Measurements from ENCODE around the gene SMG6. TPM values are rescaled to one million over a fixed set of nuclear protein-coding genes. Genes with fewer than 3 reads are reported as not detected.

The SMG6 gene
- total RNA-seq, 2 donors from 2014 or later: 33.2 to 82.9 TPM

DNA sequence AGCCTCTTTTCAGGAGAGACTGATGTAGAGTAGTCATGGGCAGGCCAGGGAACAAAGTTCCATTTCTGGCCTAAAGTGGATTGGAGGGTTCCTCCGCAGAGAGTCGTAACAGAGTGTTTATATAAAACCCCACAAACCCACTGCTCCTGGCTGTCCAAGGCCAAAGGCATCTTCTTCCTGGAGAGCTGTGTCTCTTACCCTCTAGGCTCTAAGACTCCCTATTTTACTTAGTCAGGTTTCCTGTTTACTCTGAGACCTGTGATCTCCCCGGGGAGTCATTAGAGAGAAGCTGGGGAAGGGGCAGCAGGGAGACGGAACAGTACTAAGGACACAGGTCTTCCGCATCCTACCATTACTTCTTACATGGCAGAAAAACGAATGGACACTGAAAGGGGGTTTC is 179.2 kb downstream of the SMG6 start:
- H3K27me3 ChIP-seq (replicated peaks; ENCODE audit: insufficient read depth): no peaks in the 10 kb centered on the region
- TF ChIP-seq, protein P1, sequence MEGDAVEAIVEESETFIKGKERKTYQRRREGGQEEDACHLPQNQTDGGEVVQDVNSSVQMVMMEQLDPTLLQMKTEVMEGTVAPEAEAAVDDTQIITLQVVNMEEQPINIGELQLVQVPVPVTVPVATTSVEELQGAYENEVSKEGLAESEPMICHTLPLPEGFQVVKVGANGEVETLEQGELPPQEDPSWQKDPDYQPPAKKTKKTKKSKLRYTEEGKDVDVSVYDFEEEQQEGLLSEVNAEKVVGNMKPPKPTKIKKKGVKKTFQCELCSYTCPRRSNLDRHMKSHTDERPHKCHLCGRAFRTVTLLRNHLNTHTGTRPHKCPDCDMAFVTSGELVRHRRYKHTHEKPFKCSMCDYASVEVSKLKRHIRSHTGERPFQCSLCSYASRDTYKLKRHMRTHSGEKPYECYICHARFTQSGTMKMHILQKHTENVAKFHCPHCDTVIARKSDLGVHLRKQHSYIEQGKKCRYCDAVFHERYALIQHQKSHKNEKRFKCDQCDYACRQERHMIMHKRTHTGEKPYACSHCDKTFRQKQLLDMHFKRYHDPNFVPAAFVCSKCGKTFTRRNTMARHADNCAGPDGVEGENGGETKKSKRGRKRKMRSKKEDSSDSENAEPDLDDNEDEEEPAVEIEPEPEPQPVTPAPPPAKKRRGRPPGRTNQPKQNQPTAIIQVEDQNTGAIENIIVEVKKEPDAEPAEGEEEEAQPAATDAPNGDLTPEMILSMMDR (IDR thresholded peaks at IDR 0.05): no peak
- ATAC-seq (ENCODE audit: insufficient number of reproducible peaks, low FRiP score, low read depth): no peak
- no peaks in the 10 kb centered on the region for H3K36me3 ChIP-seq
- peak overlapping the region in 1 of 2 donors; percentile 45 for H3K27ac ChIP-seq
- no peak overlapping the region for H3K4me3 ChIP-seq
- peaks cover 18 to 25% of the 10 kb centered on the region in 2 donors for H3K4me1 ChIP-seq (ENCODE audit: control insufficient read depth in 1 of 2, low read depth in 2 of 2)
- H3K9me3 ChIP-seq: no peaks in the 10 kb centered on the region
- DNase-seq (ENCODE audit: low spot score): no peak

DNA sequence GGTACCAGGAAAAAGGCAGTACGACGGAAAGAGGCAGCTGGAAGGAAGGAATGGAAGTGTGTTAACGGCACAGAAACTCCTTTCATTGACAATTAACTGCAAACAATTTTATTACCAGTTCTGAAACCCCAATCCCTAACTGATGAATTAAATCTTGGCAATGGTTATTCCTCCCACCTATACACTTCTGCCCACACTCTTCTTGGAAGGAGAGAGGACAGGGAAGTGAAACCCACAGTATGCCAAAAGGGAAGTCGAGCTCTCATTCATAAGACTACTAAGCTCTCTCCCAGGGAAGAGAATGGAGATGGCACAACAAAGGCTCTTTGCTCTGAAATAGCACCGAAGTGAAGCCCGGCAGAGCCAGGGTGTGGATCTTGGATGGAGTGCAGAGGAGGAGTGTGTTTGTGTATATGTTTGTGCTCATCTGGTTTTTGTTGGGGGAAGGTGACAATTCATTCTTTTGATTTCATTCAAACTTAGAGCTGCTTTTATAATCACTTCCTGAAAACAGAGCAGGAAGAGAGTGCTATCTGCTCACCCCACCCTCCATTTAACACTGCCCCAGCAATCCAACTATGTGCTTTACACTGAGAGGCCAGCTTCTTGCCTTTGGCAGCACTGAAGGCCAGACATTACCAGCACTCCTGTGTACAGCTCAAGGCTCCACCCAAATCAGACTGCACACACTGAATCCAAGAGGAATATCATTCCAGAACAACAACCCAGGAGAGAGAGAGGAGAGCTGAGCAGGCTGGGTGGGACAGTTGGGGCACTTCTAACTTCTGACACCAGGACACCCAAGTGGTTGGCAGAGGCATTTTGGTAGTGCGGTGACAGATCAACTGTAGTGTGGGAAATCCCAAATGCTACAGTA is 180.0 kb downstream of the SMG6 start:
- no peak for DNase-seq (ENCODE audit: low spot score)
- Histone ChIP-seq H3K36me3 (no peaks in the 10 kb centered on the region), H3K9me3 (no peaks in the 10 kb centered on the region), H3K4me3 (peak overlapping the region; percentile 31), H3K27me3 (replicated peaks; ENCODE audit: insufficient read depth) (no peaks in the 10 kb centered on the region), H3K4me1 (ENCODE audit: control insufficient read depth in 1 of 2, low read depth in 2 of 2) (peaks cover 18 to 25% of the 10 kb centered on the region in 2 donors), H3K27ac (peak overlapping the region; percentile 8 to 45)
- no peak for ATAC-seq (ENCODE audit: insufficient number of reproducible peaks, low FRiP score, low read depth)
- TF ChIP-seq, protein P1 (IDR thresholded peaks at IDR 0.05): no peak

DNA sequence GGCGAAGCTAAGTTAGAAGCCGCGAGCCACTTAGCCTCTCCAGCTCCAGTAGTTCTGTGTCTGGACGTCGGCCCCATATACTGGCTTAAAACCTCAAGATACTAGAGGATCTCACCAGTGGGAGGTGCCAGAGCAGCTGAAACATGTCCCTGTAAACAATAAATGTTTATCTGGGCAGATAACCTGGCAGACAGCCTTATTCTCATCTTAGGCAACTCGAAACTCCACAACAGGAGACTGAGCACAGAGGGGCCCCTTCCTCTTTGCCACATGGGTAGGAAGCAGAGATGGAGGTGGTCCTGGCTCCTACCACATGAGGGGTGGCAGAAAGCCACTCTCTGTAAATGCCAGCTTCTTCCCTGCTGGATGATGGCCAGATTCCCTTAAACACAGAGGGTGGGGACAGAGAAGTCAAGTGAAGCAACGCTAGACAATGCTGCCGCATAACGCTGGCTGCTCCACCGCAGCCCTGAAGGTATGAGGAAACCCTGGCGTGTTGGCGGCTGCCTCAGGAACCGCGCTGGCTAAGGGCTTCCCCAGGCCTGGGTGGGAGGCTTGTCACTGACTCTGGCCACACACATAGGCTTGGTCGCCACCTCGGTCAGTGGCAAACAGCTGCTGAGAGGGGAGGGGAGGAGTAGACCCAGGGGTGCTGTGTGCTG is 180.8 kb downstream of the SMG6 start:
- Histone ChIP-seq H3K36me3 (no peaks in the 10 kb centered on the region), H3K9me3 (no peaks in the 10 kb centered on the region), H3K4me3 (peak overlapping the region; percentile 31), H3K27ac (peak overlapping the region; percentile 1 to 45), H3K27me3 (replicated peaks; ENCODE audit: insufficient read depth) (no peaks in the 10 kb centered on the region), H3K4me1 (ENCODE audit: control insufficient read depth in 1 of 2, low read depth in 2 of 2) (peaks cover 18 to 25% of the 10 kb centered on the region in 2 donors)
- ATAC-seq (ENCODE audit: insufficient number of reproducible peaks, low FRiP score, low read depth) (no peak), DNase-seq (ENCODE audit: low spot score) (no peak)
- TF ChIP-seq, protein P1 (IDR thresholded peaks at IDR 0.05): no peak

DNA sequence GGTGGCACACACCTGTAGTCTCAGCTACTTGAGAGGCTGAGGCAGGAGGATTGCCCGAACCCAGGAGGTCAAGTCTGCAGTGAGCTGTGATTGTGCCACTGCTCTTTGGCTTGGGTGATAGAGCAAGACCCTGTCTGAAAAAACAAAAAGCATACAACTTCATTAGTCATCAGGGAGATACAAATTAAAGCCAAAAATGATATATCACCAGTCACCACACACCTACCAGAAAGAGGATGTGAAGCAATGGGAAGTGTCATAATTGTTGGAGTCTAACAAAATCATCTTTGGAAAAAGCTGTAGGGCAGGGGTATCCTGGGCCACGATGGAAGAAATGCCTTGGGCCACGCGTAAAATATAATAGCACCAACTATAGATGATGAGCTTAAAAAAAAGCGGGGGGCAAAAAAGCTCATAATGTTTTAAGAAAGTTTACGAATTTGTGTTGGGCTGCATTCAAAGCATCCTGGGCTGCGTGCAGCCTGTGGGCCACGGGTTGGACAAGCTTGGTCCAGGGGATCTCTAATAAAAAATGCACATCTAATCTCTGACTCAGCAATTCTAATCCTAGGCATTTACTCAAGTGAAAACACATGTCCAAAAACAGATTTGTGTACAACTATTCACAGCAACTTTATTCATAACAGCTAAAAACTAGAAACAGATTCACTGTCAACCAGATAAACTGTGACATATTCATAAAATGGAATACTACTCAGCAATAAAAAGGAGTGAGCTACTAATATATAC is 182.8 kb downstream of the SMG6 start:
- ATAC-seq (ENCODE audit: insufficient number of reproducible peaks, low FRiP score, low read depth): no peak
- no peaks in the 10 kb centered on the region for H3K9me3 ChIP-seq
- TF ChIP-seq, protein P1 (IDR thresholded peaks at IDR 0.05): no peak

DNA sequence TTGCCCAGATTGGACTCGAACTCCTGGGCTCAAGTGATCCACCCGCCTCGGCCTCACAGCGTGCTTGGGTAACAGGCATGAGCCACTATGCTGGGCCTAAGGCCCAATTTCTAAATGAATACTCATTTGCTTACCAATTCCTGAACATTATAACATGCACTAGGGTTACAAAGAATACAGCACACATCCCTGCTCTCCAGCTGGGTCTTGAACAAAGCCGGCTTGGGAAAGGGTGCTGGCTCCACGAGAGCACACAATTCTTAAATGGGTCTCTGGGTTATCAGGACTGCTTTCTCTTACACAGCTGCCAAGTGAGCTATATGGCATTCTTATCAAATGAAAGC is 190.3 kb downstream of the SMG6 start:
- Histone ChIP-seq H3K27me3 (replicated peaks; ENCODE audit: insufficient read depth) (no peaks in the 10 kb centered on the region), H3K9me3 (no peaks in the 10 kb centered on the region), H3K4me1 (ENCODE audit: control insufficient read depth in 1 of 2, low read depth in 2 of 2) (peaks cover 3% of the 10 kb centered on the region in 2 donors), H3K36me3 (no peaks in the 10 kb centered on the region), H3K27ac (no peak overlapping the region), H3K4me3 (no peak overlapping the region)
- TF ChIP-seq, protein P1 (IDR thresholded peaks at IDR 0.05): no peak
- DNase-seq (ENCODE audit: low spot score) (no peak), ATAC-seq (ENCODE audit: insufficient number of reproducible peaks, low FRiP score, low read depth) (no peak)

More for the DNA sequence above, 182.8 kb downstream of the SMG6 start:
- Histone ChIP-seq H3K4me1 (ENCODE audit: control insufficient read depth in 1 of 2, low read depth in 2 of 2) (peaks cover 18 to 25% of the 10 kb centered on the region in 2 donors), H3K27ac (no peak overlapping the region), H3K4me3 (no peak overlapping the region), H3K27me3 (replicated peaks; ENCODE audit: insufficient read depth) (no peaks in the 10 kb centered on the region), H3K36me3 (no peaks in the 10 kb centered on the region)
- DNase-seq (ENCODE audit: low spot score): no peak

Data from thoracic aorta (tissue), 2 donors.